HEK293 (cell line): Measurements from ENCODE around the gene SEC11A.

Experiments used
- CTCF ChIA-PET: fragments of 350-600 bp; formaldehyde crosslinking; extraction: SDS; loops from one replicate; lab custom pipeline; 2021; ENCODE audit warnings: antibody characterized with exemption; lab: Yijun Ruan, JAX
- POLR2A ChIA-PET: fragments of 300-600 bp; formaldehyde crosslinking; extraction: SDS; loops from one replicate; lab custom pipeline; 2020; ENCODE audit warnings: antibody characterized with exemption, inconsistent platforms; lab: Yijun Ruan, JAX
- H3K27ac ChIP-seq: fragments of 200-500 bp; sonication (Bioruptor generic); 2 replicates; pipeline ENCODE4 v1.5.1; 2014; ENCODE audit warnings: low read depth, low read length, control low read depth, inconsistent platforms; ENCODE audit errors: extremely low read depth
- H3K36me3 ChIP-seq, 2 experiments: fragments of 200-500 bp in 1 of 2; sonication (Bioruptor generic) in 1 of 2; 1 replicate in 1 of 2; 2 replicates in 1 of 2; pipeline ENCODE4 v1.5.1; 2014 to 2017; ENCODE audit warnings: inconsistent platforms in 2 of 2, low read length in 2 of 2; ENCODE audit not compliant: control insufficient read depth in 2 of 2, insufficient read depth in 1 of 2
- H3K4me1 ChIP-seq: fragments of 200-500 bp; sonication (Bioruptor generic); 2 replicates; pipeline ENCODE4 v1.5.1; 2014; ENCODE audit warnings: mild to moderate bottlenecking, low read length, inconsistent platforms; ENCODE audit not compliant: control insufficient read depth, insufficient read depth
- H3K4me3 ChIP-seq: 2 replicates; pipeline ENCODE4 v1.5.1; 2011; ENCODE audit warnings: low read depth, mild to moderate bottlenecking, control low read depth, low read length, moderate library complexity
- H3K9me3 ChIP-seq: fragments of 200-500 bp; sonication (Bioruptor generic); 2 replicates; pipeline ENCODE4 v1.5.1; 2014; ENCODE audit warnings: low read depth, low read length, inconsistent platforms; ENCODE audit not compliant: control insufficient read depth, insufficient read depth
- BCL11B ChIP-seq: fragments of 450-650 bp; formaldehyde crosslinking; IDR thresholded peaks from 2 replicates; pipeline ENCODE4 v1.5.1; 2016; ENCODE audit warnings: low read depth, missing biosample characterization, missing genetic modification characterization
- IKZF3 ChIP-seq: fragments of 450-650 bp; IDR thresholded peaks from 2 replicates; pipeline ENCODE4 v1.5.0; 2018; ENCODE audit warnings: missing biosample characterization, mild to moderate bottlenecking, missing genetic modification characterization, moderate library complexity
- KLF10 ChIP-seq: fragments of 450-650 bp; IDR thresholded peaks from 2 replicates; pipeline ENCODE4 v1.5.1; 2018; ENCODE audit warnings: missing biosample characterization, mild to moderate bottlenecking, missing genetic modification characterization
- OSR2 ChIP-seq: fragments of 450-650 bp; formaldehyde crosslinking; IDR thresholded peaks from 2 replicates; pipeline ENCODE4 v1.5.1; 2016; ENCODE audit warnings: missing biosample characterization, missing genetic modification characterization
- TCF7L2 ChIP-seq: IDR thresholded peaks from 2 replicates; pipeline ENCODE4 v1.6.1; 2011; ENCODE audit warnings: low read depth, mild to moderate bottlenecking, inconsistent platforms, low read length, moderate library complexity, borderline replicate concordance
- YY2 ChIP-seq: fragments of 450-650 bp; formaldehyde crosslinking; IDR thresholded peaks from 2 replicates; pipeline ENCODE4 v1.5.1; 2016; ENCODE audit warnings: missing biosample characterization, missing genetic modification characterization
- ZBTB21 ChIP-seq: fragments of 450-650 bp; formaldehyde crosslinking; IDR thresholded peaks from 2 replicates; pipeline ENCODE4 v1.5.1; 2017; ENCODE audit warnings: missing biosample characterization, missing genetic modification characterization
- ZBTB8A ChIP-seq: fragments of 450-650 bp; formaldehyde crosslinking; IDR thresholded peaks from 2 replicates; pipeline ENCODE4 v1.5.1; 2016; ENCODE audit warnings: missing biosample characterization, missing genetic modification characterization
- ZNF114 ChIP-seq: fragments of 450-650 bp; formaldehyde crosslinking; IDR thresholded peaks from 2 replicates; pipeline ENCODE4 v1.5.0; 2017; ENCODE audit warnings: missing biosample characterization, missing genetic modification characterization
- ZNF184 ChIP-seq: fragments of 450-650 bp; IDR thresholded peaks from 2 replicates; pipeline ENCODE4 v1.5.1; 2018; ENCODE audit warnings: missing biosample characterization, mild to moderate bottlenecking, missing genetic modification characterization
- ZNF366 ChIP-seq: fragments of 450-650 bp; formaldehyde crosslinking; conservative IDR thresholded peaks from 2 replicates; pipeline ENCODE4 v1.5.1; 2016; ENCODE audit warnings: missing biosample characterization, missing genetic modification characterization
- ZNF518A ChIP-seq: fragments of 450-650 bp; formaldehyde crosslinking; conservative IDR thresholded peaks from 2 replicates; pipeline ENCODE4 v1.5.1; 2016; ENCODE audit warnings: low read depth, missing biosample characterization, missing genetic modification characterization
- TF ChIP-seq, protein P1 (sequence below): fragments of 450-650 bp; formaldehyde crosslinking; IDR thresholded peaks from 2 replicates; pipeline ENCODE4 v1.5.1; 2017; ENCODE audit warnings: missing biosample characterization, missing genetic modification characterization
- TF ChIP-seq, protein P2 (sequence below): fragments of 450-650 bp; formaldehyde crosslinking; IDR thresholded peaks from 2 replicates; pipeline ENCODE4 v1.5.1; 2016; ENCODE audit warnings: missing biosample characterization, missing genetic modification characterization, borderline replicate concordance
- TF ChIP-seq, protein P3 (sequence below): fragments of 450-650 bp; formaldehyde crosslinking; IDR thresholded peaks from 2 replicates; pipeline ENCODE4 v1.5.1; 2017; ENCODE audit warnings: missing biosample characterization, missing genetic modification characterization

Gene SEC11A

DNA sequence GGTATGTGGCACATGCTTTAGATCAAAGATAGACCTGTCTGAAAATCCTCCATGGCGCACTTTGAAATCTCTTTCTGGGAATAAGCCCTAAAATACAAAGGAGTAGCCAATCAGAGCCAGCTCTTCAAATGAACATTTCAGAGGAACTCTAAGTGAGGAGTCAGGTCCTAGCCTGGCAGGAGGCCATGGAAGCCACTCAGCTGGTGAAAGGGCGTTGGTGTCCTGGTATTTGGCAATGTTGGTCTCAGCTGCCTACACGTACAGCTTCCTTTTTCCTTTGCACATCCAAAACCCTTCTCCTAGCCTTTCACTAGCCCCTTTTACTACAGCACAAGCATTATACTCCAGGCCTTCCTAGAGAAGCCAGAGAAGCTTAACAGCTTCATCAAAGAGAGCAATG, 67.4 kb downstream of the SEC11A start:
- ChIA-PET CTCF (interaction anchor here (0.5 to 1.5 kb wide), 4 partner anchors 10 to 88 kb away, joined by 4 to 8 read pairs (median 5); no protein-coding TSS in a partner anchor), POLR2A (interaction anchor here (1.0 to 2.5 kb wide), 2 partner anchors 11 to 119 kb away, joined by 3 to 8 read pairs; no protein-coding TSS in a partner anchor)
- Histone ChIP-seq H3K4me3 (no peak overlapping the region), H3K4me1 (no peaks in the 10 kb centered on the region), H3K9me3 (no peaks in the 10 kb centered on the region), H3K36me3 (peaks cover 79 to 91% of the 10 kb centered on the region in 2 experiments), H3K27ac (no peak overlapping the region; the same call in 1 of the 2 replicates)
- TF ChIP-seq, protein P1, sequence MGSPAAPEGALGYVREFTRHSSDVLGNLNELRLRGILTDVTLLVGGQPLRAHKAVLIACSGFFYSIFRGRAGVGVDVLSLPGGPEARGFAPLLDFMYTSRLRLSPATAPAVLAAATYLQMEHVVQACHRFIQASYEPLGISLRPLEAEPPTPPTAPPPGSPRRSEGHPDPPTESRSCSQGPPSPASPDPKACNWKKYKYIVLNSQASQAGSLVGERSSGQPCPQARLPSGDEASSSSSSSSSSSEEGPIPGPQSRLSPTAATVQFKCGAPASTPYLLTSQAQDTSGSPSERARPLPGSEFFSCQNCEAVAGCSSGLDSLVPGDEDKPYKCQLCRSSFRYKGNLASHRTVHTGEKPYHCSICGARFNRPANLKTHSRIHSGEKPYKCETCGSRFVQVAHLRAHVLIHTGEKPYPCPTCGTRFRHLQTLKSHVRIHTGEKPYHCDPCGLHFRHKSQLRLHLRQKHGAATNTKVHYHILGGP (tag by site-specific recombination) = no peak
- TF ChIP-seq TCF7L2 = no peak
- no peak for TF ChIP-seq IKZF3 (tag by site-specific recombination)
- TF ChIP-seq, protein P2, sequence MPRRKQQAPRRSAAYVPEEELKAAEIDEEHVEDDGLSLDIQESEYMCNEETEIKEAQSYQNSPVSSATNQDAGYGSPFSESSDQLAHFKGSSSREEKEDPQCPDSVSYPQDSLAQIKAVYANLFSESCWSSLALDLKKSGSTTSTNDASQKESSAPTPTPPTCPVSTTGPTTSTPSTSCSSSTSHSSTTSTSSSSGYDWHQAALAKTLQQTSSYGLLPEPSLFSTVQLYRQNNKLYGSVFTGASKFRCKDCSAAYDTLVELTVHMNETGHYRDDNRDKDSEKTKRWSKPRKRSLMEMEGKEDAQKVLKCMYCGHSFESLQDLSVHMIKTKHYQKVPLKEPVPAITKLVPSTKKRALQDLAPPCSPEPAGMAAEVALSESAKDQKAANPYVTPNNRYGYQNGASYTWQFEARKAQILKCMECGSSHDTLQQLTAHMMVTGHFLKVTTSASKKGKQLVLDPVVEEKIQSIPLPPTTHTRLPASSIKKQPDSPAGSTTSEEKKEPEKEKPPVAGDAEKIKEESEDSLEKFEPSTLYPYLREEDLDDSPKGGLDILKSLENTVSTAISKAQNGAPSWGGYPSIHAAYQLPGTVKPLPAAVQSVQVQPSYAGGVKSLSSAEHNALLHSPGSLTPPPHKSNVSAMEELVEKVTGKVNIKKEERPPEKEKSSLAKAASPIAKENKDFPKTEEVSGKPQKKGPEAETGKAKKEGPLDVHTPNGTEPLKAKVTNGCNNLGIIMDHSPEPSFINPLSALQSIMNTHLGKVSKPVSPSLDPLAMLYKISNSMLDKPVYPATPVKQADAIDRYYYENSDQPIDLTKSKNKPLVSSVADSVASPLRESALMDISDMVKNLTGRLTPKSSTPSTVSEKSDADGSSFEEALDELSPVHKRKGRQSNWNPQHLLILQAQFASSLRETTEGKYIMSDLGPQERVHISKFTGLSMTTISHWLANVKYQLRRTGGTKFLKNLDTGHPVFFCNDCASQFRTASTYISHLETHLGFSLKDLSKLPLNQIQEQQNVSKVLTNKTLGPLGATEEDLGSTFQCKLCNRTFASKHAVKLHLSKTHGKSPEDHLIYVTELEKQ (tag by site-specific recombination) = no peak
- TF ChIP-seq ZBTB8A = no peak

DNA sequence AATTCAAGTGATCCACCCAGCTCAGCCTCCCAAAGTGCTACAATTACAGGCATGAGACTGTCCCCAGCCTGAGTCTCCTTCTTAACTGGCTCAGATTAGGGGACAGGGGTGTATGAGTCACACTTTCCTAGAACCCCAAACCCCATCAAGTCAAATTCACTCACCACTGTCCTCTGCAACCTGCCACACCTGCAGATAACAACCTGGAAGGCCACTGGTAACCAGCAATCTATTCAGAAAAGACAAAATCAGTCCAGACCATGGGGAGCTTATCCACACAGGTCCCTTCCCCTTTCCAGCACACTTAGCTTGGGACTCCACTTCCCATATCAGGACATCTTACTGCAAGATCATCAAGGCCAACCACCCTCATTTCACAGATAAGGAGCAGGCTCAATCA, 68.2 kb downstream of the SEC11A start:
- CTCF ChIA-PET = interaction anchor here (1.1 kb wide), 1 partner anchor 48 kb away, joined by 4 read pairs; no protein-coding TSS in a partner anchor
- Histone ChIP-seq H3K36me3 (peaks cover 86 to 97% of the 10 kb centered on the region in 2 experiments), H3K4me1 (no peaks in the 10 kb centered on the region), H3K4me3 (no peak overlapping the region), H3K9me3 (no peaks in the 10 kb centered on the region), H3K27ac (no peak overlapping the region)
- POLR2A ChIA-PET = interaction anchor here (2.5 kb wide), 1 partner anchor 10 kb away, joined by 8 read pairs; no protein-coding TSS in a partner anchor
- TF ChIP-seq ZBTB8A (no peak), OSR2 (tag by site-specific recombination) (no peak), YY2 (tag by site-specific recombination) (no peak), ZNF114 (no peak), ZNF184 (no peak), ZNF366 (tag by site-specific recombination) (no peak), KLF10 (tag by site-specific recombination) (no peak), BCL11B (tag by site-specific recombination) (no peak), ZNF518A (tag by site-specific recombination) (no peak), ZBTB21 (tag by site-specific recombination) (no peak)
- TF ChIP-seq, protein P3, sequence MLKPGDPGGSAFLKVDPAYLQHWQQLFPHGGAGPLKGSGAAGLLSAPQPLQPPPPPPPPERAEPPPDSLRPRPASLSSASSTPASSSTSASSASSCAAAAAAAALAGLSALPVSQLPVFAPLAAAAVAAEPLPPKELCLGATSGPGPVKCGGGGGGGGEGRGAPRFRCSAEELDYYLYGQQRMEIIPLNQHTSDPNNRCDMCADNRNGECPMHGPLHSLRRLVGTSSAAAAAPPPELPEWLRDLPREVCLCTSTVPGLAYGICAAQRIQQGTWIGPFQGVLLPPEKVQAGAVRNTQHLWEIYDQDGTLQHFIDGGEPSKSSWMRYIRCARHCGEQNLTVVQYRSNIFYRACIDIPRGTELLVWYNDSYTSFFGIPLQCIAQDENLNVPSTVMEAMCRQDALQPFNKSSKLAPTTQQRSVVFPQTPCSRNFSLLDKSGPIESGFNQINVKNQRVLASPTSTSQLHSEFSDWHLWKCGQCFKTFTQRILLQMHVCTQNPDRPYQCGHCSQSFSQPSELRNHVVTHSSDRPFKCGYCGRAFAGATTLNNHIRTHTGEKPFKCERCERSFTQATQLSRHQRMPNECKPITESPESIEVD = no peak
